GM19438 (cell line): ENCODE measurements around the gene C16orf86.

ENCODE experiments used
- ATAC-seq: cut with Tn5 transposase; IDR thresholded peaks from one replicate; pipeline ENCODE4 v1.9.1; 2021; ENCODE audit warnings: low read depth; ENCODE audit not compliant: unreplicated experiment

The C16orf86 gene

DNA sequence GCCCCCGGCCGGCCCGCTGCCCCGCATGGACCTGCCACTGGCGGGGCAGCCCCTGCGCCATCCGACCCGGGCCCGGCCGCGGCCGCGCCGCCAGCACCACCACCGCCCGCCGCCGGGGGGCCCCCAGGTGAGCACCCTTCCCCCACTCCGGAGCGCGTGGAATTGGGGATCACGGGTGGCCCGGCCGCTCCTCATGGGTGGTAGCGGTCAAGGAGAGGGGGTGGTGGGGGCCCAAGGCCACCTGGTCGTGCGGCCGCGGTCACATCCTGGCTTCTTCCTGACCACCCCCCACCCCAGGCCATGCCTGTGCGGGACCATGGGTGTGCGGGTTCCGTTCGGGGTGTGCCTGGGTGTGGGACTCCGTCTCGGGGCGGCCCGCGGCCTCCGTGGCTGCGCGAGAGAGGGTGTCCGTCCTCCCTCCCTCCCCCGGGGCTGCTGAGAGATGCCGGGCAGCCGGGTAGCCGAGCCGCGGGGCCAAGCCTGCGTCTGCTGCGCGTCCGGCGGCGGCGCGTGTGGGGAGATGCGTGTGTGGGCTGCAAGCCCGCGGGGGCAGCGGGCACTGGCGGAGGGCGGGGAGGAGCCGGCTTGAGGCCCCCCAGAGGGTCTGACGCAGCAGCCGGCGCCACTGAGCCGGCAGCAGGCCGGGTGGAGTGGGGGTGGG is 13.4 kb upstream of the C16orf86 start:
- ATAC-seq: no peak

- ATAC-seq: no peak
Observed at GRCh38 chr16:67653789-67654402, 12.7 kb upstream of the C16orf86 start.

- no peak for ATAC-seq
Observed at GRCh38 chr16:67654403-67654911, 12.2 kb upstream of the C16orf86 start.

GRCh38 chr16:67655363-67655762 is 11.3 kb upstream of the C16orf86 start:
- ATAC-seq: no peak

- ATAC-seq: no peak
Observed at GRCh38 chr16:67656344-67657016, 10.1 kb upstream of the C16orf86 start.

GRCh38 chr16:67657017-67657608 is 9.5 kb upstream of the C16orf86 start:
- no peak for ATAC-seq

- ATAC-seq: no peak
Observed at GRCh38 chr16:67657751-67658518, 8.7 kb upstream of the C16orf86 start.

DNA sequence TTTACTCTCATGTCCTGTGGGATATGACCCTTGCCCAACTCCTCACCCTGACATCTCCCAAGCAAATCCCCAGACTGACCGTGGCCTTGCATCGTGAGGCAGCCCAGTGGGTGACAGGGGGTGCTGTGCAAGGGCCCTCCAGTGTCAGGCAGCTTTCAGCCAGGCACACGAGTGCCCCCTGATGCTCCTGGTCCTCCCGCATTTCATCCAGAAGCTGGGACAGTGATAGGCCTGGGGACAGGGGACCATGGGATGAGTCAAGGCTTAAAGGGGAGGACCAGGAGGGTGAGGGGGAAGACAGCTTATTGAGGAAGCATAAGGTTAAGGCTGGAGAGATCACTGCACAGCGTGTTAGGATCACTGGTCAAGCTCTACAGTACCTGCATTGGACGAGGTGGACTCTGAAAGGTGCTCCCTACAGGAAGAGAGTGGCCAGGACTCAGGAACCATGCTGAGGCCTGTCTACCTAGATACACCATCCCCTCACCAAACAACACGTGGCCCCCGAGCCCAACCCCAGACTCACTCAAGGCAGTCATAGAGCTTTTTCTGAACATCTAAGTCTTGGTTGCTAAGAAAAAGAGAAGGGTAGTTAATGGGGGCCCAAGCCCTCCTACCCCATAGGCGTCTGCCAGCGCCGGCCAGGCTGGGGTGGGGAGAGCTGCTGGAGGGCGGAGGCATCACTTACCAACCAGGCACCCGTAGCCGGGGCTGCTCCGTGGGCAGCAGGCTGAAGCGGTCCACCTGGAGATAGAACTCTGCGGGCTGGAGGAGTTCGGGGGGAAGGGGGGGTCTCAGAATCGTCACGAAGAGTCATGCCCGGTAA is 7.6 kb upstream of the C16orf86 start:
- no peak for ATAC-seq

- ATAC-seq: peak; percentile 57
Observed at GRCh38 chr16:67659675-67660563, 6.7 kb upstream of the C16orf86 start, which contains the start of gene ACD. Gene ACD (minus strand): TSS chr16:67660260. CDS start chr16:67660220, 40 bp downstream.

DNA sequence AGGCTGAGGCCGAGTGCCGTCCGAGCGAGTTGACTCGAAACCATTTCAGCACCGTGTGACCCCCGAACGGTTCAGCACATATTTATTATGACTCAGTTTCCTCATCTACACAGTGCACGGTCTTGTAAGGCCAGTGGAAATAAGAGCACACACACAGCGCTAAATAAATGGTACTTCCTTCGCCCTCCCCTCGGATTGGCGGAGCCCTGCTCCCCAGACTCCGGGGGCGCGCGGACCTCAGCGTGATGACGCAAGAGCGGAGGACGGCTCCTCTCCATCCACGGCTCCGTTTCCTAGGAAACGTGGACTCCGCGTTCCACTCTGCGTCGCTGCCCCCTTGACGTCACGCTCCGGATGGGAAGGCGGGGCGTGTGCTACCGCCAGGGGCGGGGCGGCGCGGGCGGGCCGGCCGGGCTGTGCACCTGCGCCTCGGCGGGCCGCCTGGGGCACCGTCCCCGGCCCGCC is 6.0 kb upstream of the C16orf86 start, which contains the start of gene PARD6A:
TSS of gene PARD6A (plus strand) at position 397 of the 465 bp plus-strand sequence. CDS start 79 bp downstream, outside the sequence.
- peak; percentile 79 for ATAC-seq

GRCh38 chr16:67661101-67661761 is 5.4 kb upstream of the C16orf86 start:
- ATAC-seq: no peak

- no peak for ATAC-seq
Observed at GRCh38 chr16:67661886-67662652, 4.5 kb upstream of the C16orf86 start.

- ATAC-seq: no peak
Observed at GRCh38 chr16:67662653-67663010, 4.0 kb upstream of the C16orf86 start.

DNA sequence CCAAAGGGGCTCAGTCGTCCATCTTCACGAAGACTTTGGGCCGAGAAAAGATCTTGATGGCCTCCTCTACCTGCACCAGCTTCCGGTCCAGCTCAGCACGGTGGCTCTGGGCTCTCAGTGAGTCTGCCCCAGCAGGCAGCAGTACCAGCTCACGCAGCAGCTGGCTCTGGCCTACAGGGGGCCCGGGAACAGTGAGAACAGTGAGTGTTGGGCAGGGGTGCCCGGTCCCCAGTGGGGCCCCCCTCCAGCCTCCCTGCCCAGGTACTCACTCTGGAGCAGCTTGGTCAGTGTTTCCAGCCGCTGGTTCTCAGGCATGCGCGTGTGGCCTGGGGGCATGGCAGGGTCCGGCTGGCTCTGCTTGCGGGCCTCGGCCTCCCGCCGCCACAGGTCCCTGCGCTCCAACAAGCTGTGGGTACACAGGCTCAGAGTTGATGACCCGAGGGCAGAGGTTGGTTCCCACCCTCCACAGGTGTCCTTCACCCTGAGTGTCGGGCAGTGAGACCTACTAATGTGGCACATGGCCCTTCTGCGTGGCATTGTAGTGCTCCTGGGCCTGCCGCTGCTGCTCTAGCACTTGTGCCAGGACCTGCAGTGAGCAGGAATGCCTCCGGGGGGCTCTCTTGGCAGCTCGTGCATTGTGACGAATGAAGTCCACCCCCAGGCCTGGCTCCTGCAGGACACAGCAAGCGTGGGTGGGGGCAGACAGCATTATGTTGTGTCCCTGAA is 3.3 kb upstream of the C16orf86 start:
- ATAC-seq: no peak

DNA sequence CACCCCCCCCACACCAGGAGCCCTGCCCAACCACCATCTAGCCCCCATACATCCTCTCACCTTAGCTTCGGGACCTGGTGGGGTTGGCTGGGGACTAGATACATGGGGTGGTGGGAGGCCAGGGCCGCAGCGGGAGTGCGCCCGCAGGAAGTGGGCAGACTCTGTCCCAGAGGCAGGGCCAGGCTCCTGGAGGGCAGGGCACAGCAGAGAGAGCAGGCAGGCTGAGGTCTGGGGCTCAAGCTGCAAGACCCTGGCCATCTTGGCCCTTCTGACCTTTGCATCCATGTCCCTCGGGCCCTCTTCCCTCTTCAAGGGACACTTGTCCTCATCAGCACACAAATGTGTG is 2.8 kb upstream of the C16orf86 start:
- no peak for ATAC-seq

- ATAC-seq: no peak
Observed at GRCh38 chr16:67664258-67664657, 2.4 kb upstream of the C16orf86 start.

DNA sequence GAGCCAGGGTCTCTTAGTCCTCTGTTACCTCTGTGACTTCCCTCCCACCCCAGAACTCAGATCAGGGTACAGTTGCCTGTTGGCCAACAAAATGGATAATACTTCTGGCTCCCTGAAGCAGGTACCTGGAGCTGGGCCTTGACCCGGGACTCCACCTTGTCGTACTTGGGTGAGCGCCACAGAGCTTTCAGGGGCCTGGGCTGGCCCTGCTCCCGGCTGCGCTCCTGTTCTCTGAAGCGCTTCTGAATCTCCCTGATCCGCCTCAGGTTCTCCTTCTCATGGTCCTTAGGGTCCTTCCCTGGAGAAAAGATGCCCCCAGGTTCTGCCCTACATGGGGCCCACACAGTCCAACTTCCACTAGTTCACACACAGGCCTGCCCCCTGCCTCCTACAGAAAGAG is 1.7 kb upstream of the C16orf86 start:
- ATAC-seq: no peak
